CD4-positive, alpha-beta T cell (primary cell): ENCODE results near the gene GPI. TPM values are rescaled to one million over a fixed set of nuclear protein-coding genes. Genes with fewer than 3 reads are reported as not detected.

ENCODE experiments used
- ATAC-seq: fragments of 200-7000 bp; cut with Tn5 transposase; one replicate; pipeline ENCODE4 v1.10.0; 2022; ENCODE audit warnings: mild to moderate bottlenecking; ENCODE audit not compliant: poor library complexity
- CTCF ChIA-PET: fragments of 350-600 bp; sonication (Branson Sonifier 250); formaldehyde crosslinking; loops from one replicate; lab custom pipeline; 2021; ENCODE audit warnings: antibody characterized with exemption, inconsistent platforms; lab: Charles Lee
- POLR2A ChIA-PET: fragments of 350-600 bp; sonication (Branson Sonifier 250); formaldehyde crosslinking; loops from one replicate; lab custom pipeline; 2021; ENCODE audit warnings: antibody characterized with exemption, inconsistent platforms; lab: Charles Lee
- DNase-seq, 14 experiments: peaks; one replicate each; pipeline ENCODE4 v3.0.0-alpha.2; 2013 to 2020; ENCODE audit warnings: mixed read lengths in 2 of 14
- H3K27ac ChIP-seq, 2 donors: one replicate each; pipeline versions ENCODE4 v1.5.1 to v1.7.0; 2013; ENCODE audit warnings: low read length in 2 of 2, low read depth in 1 of 2, mild to moderate bottlenecking in 1 of 2
- H3K27me3 ChIP-seq, 2 experiments: 1 replicate in 1 of 2; 2 replicates in 1 of 2; pipeline versions ENCODE4 v1.6.1 to v1.7.0; 2013; ENCODE audit warnings: low read length in 2 of 2, control low read depth in 1 of 2, mild to moderate bottlenecking in 1 of 2, moderate library complexity in 1 of 2; ENCODE audit not compliant: insufficient read depth in 2 of 2, control insufficient read depth in 1 of 2
- H3K36me3 ChIP-seq: one replicate; pipeline ENCODE4 v1.6.1; 2013; ENCODE audit warnings: low read length, control low read depth; ENCODE audit not compliant: insufficient read depth
- H3K4me1 ChIP-seq: one replicate; pipeline ENCODE4 v1.6.1; 2013; ENCODE audit warnings: low read length, control low read depth; ENCODE audit not compliant: insufficient read depth
- H3K4me3 ChIP-seq: one replicate; pipeline ENCODE4 v1.5.1; 2013; ENCODE audit warnings: mild to moderate bottlenecking, low read length, moderate library complexity
- H3K9me3 ChIP-seq, 2 experiments: 1 replicate in 1 of 2; 2 replicates in 1 of 2; pipeline versions ENCODE4 v1.6.1 to v1.7.0; 2013; ENCODE audit warnings: low read length in 2 of 2, mild to moderate bottlenecking in 2 of 2, control low read depth in 1 of 2, moderate library complexity in 1 of 2; ENCODE audit not compliant: control insufficient read depth in 1 of 2, insufficient read depth in 1 of 2
- H3K27ac Mint-ChIP-seq: one replicate; pipeline ENCODE4 v1.8.0; 2020; ENCODE audit warnings: mixed read lengths
- H3K27me3 Mint-ChIP-seq: one replicate; pipeline ENCODE4 v1.8.0; 2021; ENCODE audit warnings: mixed read lengths
- H3K36me3 Mint-ChIP-seq: one replicate; pipeline ENCODE4 v1.8.0; 2021; ENCODE audit warnings: low read depth, mixed read lengths
- H3K4me1 Mint-ChIP-seq: one replicate; pipeline ENCODE4 v1.8.0; 2021; ENCODE audit warnings: low read depth, mixed read lengths
- H3K4me3 Mint-ChIP-seq: one replicate; pipeline ENCODE4 v1.8.0; 2020; ENCODE audit warnings: mild to moderate bottlenecking, mixed read lengths
- H3K9me3 Mint-ChIP-seq: one replicate; pipeline ENCODE4 v1.8.0; 2020; ENCODE audit warnings: mixed read lengths
- CTCF ChIP-seq: fragments of 200-600 bp; IDR thresholded peaks from one replicate; pipeline ENCODE4 v1.8.0; 2022; ENCODE audit warnings: antibody characterized with exemption, mild to moderate bottlenecking
- intact Hi-C, 2 experiments: fragments of 100-400 bp; cut with DNase I in 1 of 2; cut with micrococcal nuclease in 1 of 2; formaldehyde crosslinking; loops; one replicate each; pipeline versions ENCODE4 v1.15.1 to v1.9.0; 2023 to 2025; cut with DNase I, micrococcal nuclease
- total RNA-seq, 174 experiments: library from RNA in 2 of 174; stranded (reverse) in 2 of 174; gene quantifications; one replicate each; pipeline ENCODE4 v1.2.3 and lab custom pipeline; 2021 to 2026

Gene GPI
- total RNA-seq, 2 experiments from 2014 or later: 85.0 to 86.0 TPM

GRCh38 chr19:34408411-34408810 lies 43.4 kb downstream of the GPI start:
- intact Hi-C loops: loop anchor here in 1 of 2 experiments (2.0 to 10.0 kb wide), 2 partner anchors 16 to 266 kb away; partner anchors contain the start of genes SCGB2B2 and ZNF302
- no peak for ATAC-seq
- no peak overlapping the region for H3K4me3 ChIP-seq
- Mint-ChIP-seq H3K4me1 (peaks cover 26% of the 10 kb centered on the region), H3K36me3 (peaks cover 40% of the 10 kb centered on the region), H3K27me3 (no peaks in the 10 kb centered on the region), H3K9me3 (no peaks in the 10 kb centered on the region), H3K4me3 (no peak overlapping the region), H3K27ac (no peak overlapping the region)
- TF ChIP-seq CTCF: no peak
- no peak overlapping the region for H3K27ac ChIP-seq
- no peaks in the 10 kb centered on the region for H3K27me3 ChIP-seq
- no peak for DNase-seq
- peaks cover 10% of the 10 kb centered on the region for H3K4me1 ChIP-seq
- H3K9me3 ChIP-seq: no peaks in the 10 kb centered on the region
- ChIA-PET POLR2A (no interaction called here), CTCF (no interaction called here)
- H3K36me3 ChIP-seq: peaks cover 22% of the 10 kb centered on the region

GRCh38 chr19:34409189-34410164 lies 44.5 kb downstream of the GPI start:
- Mint-ChIP-seq H3K4me3 (no peak overlapping the region), H3K9me3 (no peaks in the 10 kb centered on the region), H3K27ac (no peak overlapping the region), H3K36me3 (peaks cover 40% of the 10 kb centered on the region), H3K4me1 (peaks cover 16% of the 10 kb centered on the region), H3K27me3 (no peaks in the 10 kb centered on the region)
- H3K27me3 ChIP-seq: no peaks in the 10 kb centered on the region
- H3K4me1 ChIP-seq: peaks cover 5% of the 10 kb centered on the region
- no peak overlapping the region for H3K27ac ChIP-seq
- DNase-seq: no peak
- intact Hi-C loops: loop anchor here in 1 of 2 experiments (2.0 to 10.0 kb wide), 2 partner anchors 17 to 265 kb away; partner anchors contain the start of genes SCGB2B2 and ZNF302
- no peak overlapping the region for H3K4me3 ChIP-seq
- no peak for TF ChIP-seq CTCF
- no peak for ATAC-seq
- POLR2A ChIA-PET: no interaction called here
- no peaks in the 10 kb centered on the region for H3K9me3 ChIP-seq
- CTCF ChIA-PET: no interaction called here
- H3K36me3 ChIP-seq: peaks cover 31% of the 10 kb centered on the region

- Histone ChIP-seq H3K9me3 (no peaks in the 10 kb centered on the region), H3K4me1 (no peaks in the 10 kb centered on the region), H3K36me3 (peaks cover 48% of the 10 kb centered on the region), H3K27ac (no peak overlapping the region), H3K27me3 (no peaks in the 10 kb centered on the region), H3K4me3 (no peak overlapping the region)
- Mint-ChIP-seq H3K4me1 (peaks cover 11% of the 10 kb centered on the region), H3K9me3 (no peaks in the 10 kb centered on the region), H3K4me3 (no peak overlapping the region), H3K27me3 (no peaks in the 10 kb centered on the region), H3K27ac (no peak overlapping the region), H3K36me3 (peaks cover 54% of the 10 kb centered on the region)
- ATAC-seq (no peak), DNase-seq (no peak)
- ChIA-PET CTCF (no interaction called here), POLR2A (interaction anchor here (1.4 kb wide), 1 partner anchor 52 kb away, joined by 3 read pairs; no protein-coding TSS in a partner anchor)
- no peak for TF ChIP-seq CTCF
- intact Hi-C loops: no loop called here
These were observed 46.2 kb downstream of the GPI start for GRCh38 chr19:34411216-34411615.
